A204.1 (cell line): ENCODE results near the gene BEND5.

ENCODE experiments used
- FAIRE-seq: peaks from 2 replicates; lab custom pipeline; 2012; peaks lifted over from hg19 to GRCh38; lab: Jason Lieb, UNC

Gene BEND5

GRCh38 chr1:48680411-48681035 is 96.2 kb downstream of the BEND5 start:
- no peak for FAIRE-seq

GRCh38 chr1:48679859-48680258 is 96.8 kb downstream of the BEND5 start:
- FAIRE-seq: no peak

GRCh38 chr1:48678710-48679505 is 97.8 kb downstream of the BEND5 start:
- no peak for FAIRE-seq
